Amniotic stem cell (primary cell): ENCODE results near the gene CCDC178.
"Not testable (repeated sequence)": the region's sequence is repeated elsewhere in the genome, so short reads cannot be mapped to it uniquely, and the experiment has no call there.

ENCODE experiments used
- DNase-seq: peaks from one replicate; lab custom pipeline; 2025; lab: John Stamatoyannopoulos, UW

CCDC178 gene

GRCh38 chr18:33210575-33211189, 229.8 kb downstream of the CCDC178 start:
- DNase-seq = peak; percentile 21

- no peak for DNase-seq
Observed at GRCh38 chr18:33205777-33206176, 234.7 kb downstream of the CCDC178 start.

GRCh38 chr18:33201509-33201926, 239.0 kb downstream of the CCDC178 start:
- peak; percentile 2 for DNase-seq

GRCh38 chr18:33195795-33196194, 244.7 kb downstream of the CCDC178 start:
- DNase-seq = no peak

GRCh38 chr18:33194793-33195192, 245.7 kb downstream of the CCDC178 start:
- DNase-seq = no peak

- no peak for DNase-seq
Observed at GRCh38 chr18:33184958-33185357, 255.6 kb downstream of the CCDC178 start.

GRCh38 chr18:33184175-33184574, 256.3 kb downstream of the CCDC178 start:
- no peak for DNase-seq

GRCh38 chr18:33183136-33183535, 257.4 kb downstream of the CCDC178 start:
- DNase-seq = no peak

- no peak for DNase-seq
Observed at GRCh38 chr18:33181016-33181415, 259.5 kb downstream of the CCDC178 start.

GRCh38 chr18:33169218-33169617, 271.3 kb downstream of the CCDC178 start:
- no peak for DNase-seq

GRCh38 chr18:33164121-33164520, 276.4 kb downstream of the CCDC178 start:
- DNase-seq = not testable (repeated sequence)

- no peak for DNase-seq
Observed at GRCh38 chr18:33161131-33161530, 279.4 kb downstream of the CCDC178 start.

- no peak for DNase-seq
Observed at GRCh38 chr18:33159151-33159550, 281.4 kb downstream of the CCDC178 start.

- no peak for DNase-seq
Observed at GRCh38 chr18:33157893-33158292, 282.6 kb downstream of the CCDC178 start.

GRCh38 chr18:33156906-33157470, 283.5 kb downstream of the CCDC178 start:
- DNase-seq = no peak

- DNase-seq = no peak
Observed at GRCh38 chr18:33154049-33154448, 286.5 kb downstream of the CCDC178 start.

- no peak for DNase-seq
Observed at GRCh38 chr18:33152376-33152775, 288.1 kb downstream of the CCDC178 start.

- DNase-seq = not testable (repeated sequence)
Observed at GRCh38 chr18:33147811-33148210, 292.7 kb downstream of the CCDC178 start.

GRCh38 chr18:33146014-33146413, 294.5 kb downstream of the CCDC178 start:
- no peak for DNase-seq

- no peak for DNase-seq
Observed at GRCh38 chr18:33135951-33136660, 304.4 kb downstream of the CCDC178 start.

- DNase-seq = no peak
Observed at GRCh38 chr18:33132657-33133056, 307.9 kb downstream of the CCDC178 start.

GRCh38 chr18:33128581-33128980, 311.9 kb downstream of the CCDC178 start:
- DNase-seq = no peak

GRCh38 chr18:33123862-33124518, 316.5 kb downstream of the CCDC178 start:
- no peak for DNase-seq
